GM19397 (cell line): ENCODE results near the gene C13orf46.

ENCODE experiments used
- ATAC-seq: cut with Tn5 transposase; IDR thresholded peaks from one replicate; pipeline ENCODE4 v1.9.1; 2021; ENCODE audit warnings: mild to moderate bottlenecking, moderate library complexity; ENCODE audit not compliant: unreplicated experiment

The C13orf46 gene

DNA sequence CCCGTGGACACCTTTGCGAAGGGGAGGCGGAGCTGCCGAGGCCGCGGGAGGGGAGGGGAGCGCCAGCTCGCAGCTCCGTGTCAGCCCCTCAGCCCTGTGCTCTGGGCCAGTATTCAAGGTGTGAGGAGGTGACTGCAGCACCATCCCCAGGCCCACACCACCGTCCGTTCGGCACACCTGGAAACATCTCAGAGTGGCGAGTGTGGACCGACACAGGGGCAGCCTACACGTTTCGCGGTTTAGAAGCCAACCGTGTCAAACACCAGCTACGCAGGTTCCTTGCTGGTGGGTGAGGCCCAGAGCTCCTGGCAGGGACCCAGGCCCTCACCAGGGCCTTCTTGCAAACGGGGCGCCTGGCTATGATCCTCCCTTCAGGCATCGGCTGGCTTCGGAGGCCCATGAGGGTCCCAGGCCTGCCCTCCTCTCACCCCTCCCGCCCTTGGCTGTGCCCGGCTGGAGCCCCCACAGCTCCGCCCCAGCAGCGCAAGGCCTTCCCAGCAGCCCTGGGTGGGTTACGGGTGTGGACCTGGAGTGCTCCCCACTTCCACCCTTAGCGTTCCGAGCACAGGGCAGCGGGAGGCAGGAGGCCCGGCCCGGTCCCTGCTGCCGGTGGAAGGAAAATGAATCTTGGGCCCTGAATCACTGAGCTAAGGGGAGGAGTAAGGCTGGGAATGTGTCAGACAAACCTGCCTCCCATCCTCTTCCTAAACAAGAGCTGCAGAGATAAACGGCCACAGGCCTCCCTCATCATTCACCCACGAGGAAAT, 1.2 kb downstream of the C13orf46 start:
- no peak for ATAC-seq

GRCh38 chr13:113971471-113972231, 2.2 kb downstream of the C13orf46 start:
- ATAC-seq = no peak

DNA sequence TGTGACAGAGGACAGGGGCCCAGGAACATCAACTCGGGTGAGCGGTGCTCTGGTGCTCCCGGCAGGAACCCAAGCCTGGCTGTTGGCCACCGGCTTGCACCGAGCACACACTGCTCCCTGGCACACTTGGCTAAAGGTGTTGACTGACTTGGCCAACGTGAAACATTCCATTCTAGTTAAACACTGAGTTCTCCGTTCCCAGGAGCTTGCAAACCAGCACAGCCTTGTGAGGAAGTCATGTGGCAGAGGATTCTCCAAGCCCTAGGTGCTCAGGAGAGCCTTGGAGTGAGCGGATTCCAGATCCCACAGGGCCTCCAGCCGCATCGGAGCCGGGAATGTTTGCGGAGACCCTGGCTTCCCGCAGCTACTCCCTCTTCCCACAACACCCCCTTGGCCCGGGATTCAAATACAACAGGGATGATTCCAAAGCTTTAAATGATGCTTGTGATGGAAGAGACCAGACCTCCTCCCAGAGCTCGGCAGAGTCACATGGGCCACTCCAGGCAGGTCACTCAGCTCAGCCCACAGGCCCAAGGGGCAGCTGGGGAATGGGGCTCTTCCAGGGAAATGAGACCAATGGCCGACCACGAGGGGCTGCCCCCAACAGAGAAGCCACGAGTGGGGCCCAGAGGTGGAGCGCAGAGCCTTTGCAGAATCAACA, 2.9 kb downstream of the C13orf46 start:
- no peak for ATAC-seq

- no peak for ATAC-seq
Observed at GRCh38 chr13:113969973-113970611, 3.8 kb downstream of the C13orf46 start.

- ATAC-seq = no peak
Observed at GRCh38 chr13:113969311-113969972, 4.4 kb downstream of the C13orf46 start.

DNA sequence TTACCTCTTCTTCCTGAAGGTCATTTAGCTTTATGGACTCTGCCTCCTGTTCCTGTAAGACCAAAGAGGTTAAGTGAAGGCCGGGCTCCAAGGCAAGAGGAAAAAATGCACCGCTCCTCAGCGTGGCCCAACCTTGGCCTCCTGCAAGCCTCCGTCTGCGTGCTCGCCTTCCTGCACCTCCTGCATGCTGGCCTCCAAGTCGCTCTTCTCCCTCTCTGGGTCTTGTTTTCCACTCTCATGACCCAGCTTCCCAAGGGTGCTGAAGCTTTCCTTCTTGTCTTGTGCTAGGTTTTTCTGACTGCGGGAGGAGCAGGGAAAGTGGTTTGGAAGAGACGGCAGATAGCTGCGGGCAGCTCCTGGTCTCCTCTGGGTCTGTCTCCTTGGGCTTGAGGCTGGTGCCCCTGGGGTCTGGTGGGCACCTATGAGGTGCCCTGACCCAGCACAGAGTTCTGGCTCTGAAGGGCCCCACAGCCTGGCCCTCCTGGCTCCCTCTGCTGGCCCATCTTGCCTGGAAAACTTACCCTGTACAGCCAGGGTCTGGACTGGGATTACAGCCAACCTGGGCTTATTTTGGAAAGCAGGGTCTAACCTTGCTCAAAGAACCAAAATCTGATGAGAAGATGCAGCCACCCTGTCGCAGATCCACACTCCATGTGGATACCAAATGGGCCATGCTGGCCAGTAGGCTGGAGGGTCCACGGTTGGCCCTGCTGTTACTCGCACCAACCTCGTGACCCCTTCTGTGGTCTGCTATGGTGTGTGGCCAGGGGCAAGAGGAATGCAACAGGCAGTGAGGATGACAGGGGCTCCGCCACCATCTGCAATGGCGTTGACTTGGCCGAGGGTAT, 5.2 kb downstream of the C13orf46 start:
- ATAC-seq = no peak

GRCh38 chr13:113967729-113968462, 6.0 kb downstream of the C13orf46 start:
- ATAC-seq = no peak

- ATAC-seq = no peak
Observed at GRCh38 chr13:113967206-113967720, 6.6 kb downstream of the C13orf46 start.

- no peak for ATAC-seq
Observed at GRCh38 chr13:113965968-113966884, 7.7 kb downstream of the C13orf46 start.

DNA sequence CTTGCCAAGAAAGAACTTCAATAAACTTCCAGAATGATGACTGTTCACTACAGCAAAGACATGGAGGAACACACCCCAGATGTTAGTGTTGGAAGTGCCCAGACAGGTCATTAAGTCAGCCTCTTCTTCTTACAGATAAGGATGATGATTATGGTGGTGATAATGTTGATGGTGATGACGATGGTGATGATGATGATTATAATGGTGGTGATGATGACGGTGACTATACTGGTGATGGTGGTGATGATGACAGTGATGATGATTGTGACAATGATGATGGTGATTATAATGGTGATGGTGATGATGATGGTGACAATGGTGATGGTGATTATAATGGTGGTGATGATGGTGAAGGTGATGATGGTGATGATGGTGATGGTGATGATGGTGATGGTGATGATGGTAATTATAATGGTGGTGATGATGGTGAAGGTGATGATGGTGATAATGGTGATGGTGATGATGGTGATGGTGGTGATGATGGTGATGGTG, 8.4 kb downstream of the C13orf46 start:
- no peak for ATAC-seq

- no peak for ATAC-seq
Observed at GRCh38 chr13:113964251-113964995, 9.5 kb downstream of the C13orf46 start.

- no peak for ATAC-seq
Observed at GRCh38 chr13:113963376-113963775, 10.5 kb downstream of the C13orf46 start.

DNA sequence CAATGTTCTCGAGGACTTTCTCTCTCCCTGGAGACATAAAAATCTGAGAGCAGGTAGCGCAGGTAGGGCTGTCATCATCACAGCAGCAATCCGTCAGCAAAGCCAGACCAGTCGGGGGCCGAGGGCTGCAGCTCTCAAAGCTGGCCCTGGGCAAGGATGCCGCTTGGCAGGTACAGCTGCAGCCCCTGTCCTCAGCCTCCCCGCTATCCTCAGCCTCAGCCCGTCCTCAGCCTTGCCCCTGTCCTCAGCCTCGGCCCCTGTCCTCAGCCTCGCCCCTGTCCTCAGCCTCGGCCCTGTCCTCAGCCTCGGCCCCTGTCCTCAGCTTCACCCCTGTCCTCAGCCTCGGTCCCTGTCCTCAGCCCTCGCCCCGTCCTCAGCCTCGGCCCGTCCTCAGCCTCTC, 10.9 kb downstream of the C13orf46 start:
- no peak for ATAC-seq

DNA sequence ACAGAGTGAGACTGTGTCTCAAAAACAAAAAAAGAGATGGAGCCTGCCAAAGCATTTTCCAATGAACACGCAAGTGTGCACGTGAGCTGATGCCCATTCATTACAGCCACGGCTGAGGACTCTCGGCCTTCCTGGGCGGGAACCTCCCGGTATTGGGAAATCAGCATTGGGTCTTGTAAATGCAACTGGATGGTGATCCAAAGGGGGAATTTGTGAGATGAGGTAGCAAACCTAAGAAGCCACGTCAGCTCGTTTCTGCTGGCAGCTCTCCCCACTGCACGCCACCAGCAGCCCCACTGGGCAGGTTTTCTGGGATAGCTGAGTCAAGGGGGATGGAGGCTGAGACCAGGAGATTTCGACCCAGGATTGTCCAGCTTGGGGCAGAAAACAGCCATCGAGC, 11.5 kb downstream of the C13orf46 start:
- no peak for ATAC-seq

DNA sequence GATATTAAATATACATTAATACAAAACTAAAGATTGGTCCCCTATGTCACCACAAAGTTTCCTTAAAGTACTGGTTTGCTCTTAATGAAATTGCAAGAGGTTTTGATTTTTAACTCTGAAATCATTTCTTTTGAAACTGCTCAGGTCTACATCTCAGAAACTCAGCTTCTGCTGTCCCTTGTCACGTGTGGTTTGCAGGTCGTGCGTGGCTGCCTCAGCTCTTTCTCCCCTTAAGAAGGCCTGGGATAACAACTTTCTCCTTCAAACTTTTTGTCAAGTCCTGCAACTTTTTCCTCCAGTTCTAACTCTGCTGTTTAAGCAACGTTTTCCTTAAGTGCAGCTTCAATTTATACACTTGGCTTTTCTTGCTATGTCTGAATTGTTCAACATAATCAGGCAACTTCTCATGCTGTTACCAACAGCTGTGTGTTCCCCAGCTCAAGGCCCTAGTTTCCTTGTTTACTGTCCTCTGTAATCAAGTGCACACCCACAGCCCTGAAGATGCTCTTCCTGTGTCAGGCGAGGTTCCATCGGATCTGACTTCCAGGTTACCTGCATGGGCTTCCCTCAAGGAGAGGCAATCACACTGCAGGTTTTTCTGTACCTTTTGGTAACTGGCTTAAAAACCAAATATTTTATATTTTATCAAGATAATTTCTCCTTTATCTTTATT, 13.5 kb downstream of the C13orf46 start:
- no peak for ATAC-seq

GRCh38 chr13:113959198-113959597, 14.7 kb downstream of the C13orf46 start:
- no peak for ATAC-seq
